IPS-18c (cell line): ENCODE data around the gene FAM193A.
"Not testable (repeated sequence)": the region's sequence is repeated elsewhere in the genome, so short reads cannot be mapped to it uniquely, and the experiment has no call there.

Experiments used
- H3K4me3 ChIP-seq: 2 replicates; pipeline ENCODE4 v1.7.0; 2013; ENCODE audit warnings: low read depth, mild to moderate bottlenecking, low read length, moderate library complexity; ENCODE audit not compliant: insufficient read depth
- H3K9me3 ChIP-seq: one replicate; pipeline ENCODE4 v1.6.1; 2013; ENCODE audit warnings: mild to moderate bottlenecking, low read length, moderate library complexity; ENCODE audit not compliant: control insufficient read depth, insufficient read depth

FAM193A gene

GRCh38 chr4:2714918-2715317, 178.5 kb downstream of the FAM193A start:
- Histone ChIP-seq H3K4me3 (no peak overlapping the region), H3K9me3 (no peaks in the 10 kb centered on the region)

- no peak overlapping the region for H3K4me3 ChIP-seq
- no peaks in the 10 kb centered on the region for H3K9me3 ChIP-seq
These were observed 179.0 kb downstream of the FAM193A start for GRCh38 chr4:2715426-2715825.

DNA sequence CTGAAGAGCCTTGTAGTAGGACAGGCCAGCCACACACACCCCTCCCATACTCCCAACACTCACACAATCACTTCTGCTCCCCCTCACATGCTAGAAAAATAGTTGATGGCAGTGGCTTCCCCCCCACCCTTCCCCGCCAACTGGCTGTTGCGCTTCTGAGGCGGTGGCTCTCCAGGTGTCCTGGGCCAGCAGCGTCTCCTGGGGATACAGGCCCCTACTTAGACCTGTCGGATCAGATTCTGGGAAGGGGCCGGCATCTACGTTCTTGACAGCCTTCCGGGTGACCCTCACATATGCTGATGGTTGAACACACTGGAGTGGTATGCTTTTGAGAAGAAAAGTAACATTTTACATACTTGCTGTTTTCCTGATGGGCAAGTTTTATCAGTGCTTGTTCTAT, 179.8 kb downstream of the FAM193A start:
- H3K9me3 ChIP-seq = no peaks in the 10 kb centered on the region

DNA sequence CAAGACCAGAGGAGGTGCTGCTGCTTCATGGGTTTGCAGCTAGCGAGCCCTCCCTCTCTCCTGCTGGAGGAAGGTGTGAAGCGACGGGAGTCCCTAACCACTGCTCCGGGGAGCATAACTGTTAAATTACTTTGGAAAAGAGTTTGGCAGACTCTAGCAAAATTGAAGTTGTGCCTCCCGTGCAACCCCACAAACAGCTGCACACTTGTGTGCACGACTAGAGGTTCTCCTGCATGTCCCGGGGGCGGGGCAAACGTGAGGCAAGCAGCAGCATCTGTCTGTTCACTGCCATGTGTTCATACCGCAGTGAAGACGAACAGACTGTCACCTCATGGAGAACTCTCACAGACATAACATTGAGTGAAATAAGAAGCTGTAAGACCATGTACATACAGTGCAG, 185.1 kb downstream of the FAM193A start:
- Histone ChIP-seq H3K9me3 (no peaks in the 10 kb centered on the region), H3K4me3 (no peak overlapping the region)

More for the DNA sequence above, 179.8 kb downstream of the FAM193A start:
- H3K4me3 ChIP-seq = no peak overlapping the region

DNA sequence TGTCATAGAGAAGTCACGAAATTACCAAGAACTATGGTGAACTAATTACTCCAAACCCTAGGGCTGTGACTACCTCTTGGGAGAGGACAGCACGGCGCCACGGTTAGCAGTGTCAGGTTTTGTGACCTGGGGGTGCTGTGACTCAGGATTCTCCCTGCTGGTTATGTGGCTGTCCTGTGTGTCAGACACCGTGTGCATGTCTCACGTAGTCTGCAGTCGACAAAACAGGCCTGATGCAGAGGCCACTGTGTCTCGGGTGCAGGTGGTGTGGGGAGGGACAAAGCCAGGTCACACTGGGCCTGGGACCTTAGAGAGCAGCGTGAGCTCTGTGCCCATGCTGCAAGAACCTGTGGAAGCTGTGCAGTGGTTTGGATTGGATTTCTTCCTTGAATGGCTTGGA, 185.6 kb downstream of the FAM193A start:
- Histone ChIP-seq H3K4me3 (no peak overlapping the region), H3K9me3 (no peaks in the 10 kb centered on the region)

- Histone ChIP-seq H3K4me3 (no peak overlapping the region), H3K9me3 (no peaks in the 10 kb centered on the region)
These were observed 187.3 kb downstream of the FAM193A start for GRCh38 chr4:2723751-2724150.

DNA sequence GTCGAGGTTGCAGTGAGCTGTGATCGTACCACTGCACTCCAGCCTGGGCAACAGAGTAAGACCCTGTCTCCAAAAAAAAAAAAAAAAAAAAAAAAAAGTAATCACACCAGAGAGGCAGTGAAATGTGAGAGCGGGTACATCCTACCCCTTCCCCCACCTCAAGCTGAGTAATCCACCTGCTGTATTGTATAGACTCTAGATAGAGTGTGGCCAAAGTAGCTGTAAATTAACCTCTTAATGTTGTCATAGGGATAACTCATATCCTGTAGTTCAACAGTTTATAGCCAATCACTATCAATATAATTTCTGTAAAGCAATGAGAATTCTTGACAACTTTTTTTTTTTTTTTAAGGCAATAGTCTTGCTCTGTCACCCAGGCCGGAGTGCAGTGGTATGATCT, 188.9 kb downstream of the FAM193A start:
- H3K9me3 ChIP-seq = no peaks in the 10 kb centered on the region
- no peak overlapping the region for H3K4me3 ChIP-seq

DNA sequence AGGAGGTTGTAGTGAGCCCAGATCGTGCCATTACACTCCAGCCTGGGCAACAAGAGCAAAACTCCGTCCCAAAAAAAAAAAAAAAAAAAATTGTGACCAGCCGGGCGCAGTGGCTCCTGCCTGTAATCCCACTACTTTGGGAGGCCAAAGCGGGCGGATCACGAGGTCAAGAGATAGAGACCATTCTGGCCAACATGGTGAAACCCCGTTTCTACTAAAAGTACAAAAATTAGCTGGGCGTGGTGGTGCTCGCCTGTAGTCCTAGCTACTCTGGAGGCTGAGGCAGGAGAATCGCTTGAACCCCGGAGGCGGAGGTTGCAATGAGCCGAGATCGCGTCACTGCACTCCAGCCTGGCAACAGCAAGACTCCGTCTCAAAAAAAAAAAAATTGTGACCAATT, 190.4 kb downstream of the FAM193A start:
- not testable (repeated sequence) for H3K9me3 ChIP-seq, H3K4me3 ChIP-seq

- Histone ChIP-seq H3K4me3 (no peak overlapping the region), H3K9me3 (no peaks in the 10 kb centered on the region)
These were observed 191.8 kb downstream of the FAM193A start for GRCh38 chr4:2728221-2728620.

- H3K9me3 ChIP-seq = no peaks in the 10 kb centered on the region
- H3K4me3 ChIP-seq = no peak overlapping the region
These were observed 192.5 kb downstream of the FAM193A start for GRCh38 chr4:2728806-2729532.

GRCh38 chr4:2729533-2729875, 193.1 kb downstream of the FAM193A start:
- no peaks in the 10 kb centered on the region for H3K9me3 ChIP-seq
- H3K4me3 ChIP-seq = no peak overlapping the region

GRCh38 chr4:2731907-2732317, 195.5 kb downstream of the FAM193A start:
- H3K4me3 ChIP-seq = no peak overlapping the region
- H3K9me3 ChIP-seq = no peaks in the 10 kb centered on the region

GRCh38 chr4:2732526-2732925, 196.1 kb downstream of the FAM193A start:
- H3K4me3 ChIP-seq = no peak overlapping the region

DNA sequence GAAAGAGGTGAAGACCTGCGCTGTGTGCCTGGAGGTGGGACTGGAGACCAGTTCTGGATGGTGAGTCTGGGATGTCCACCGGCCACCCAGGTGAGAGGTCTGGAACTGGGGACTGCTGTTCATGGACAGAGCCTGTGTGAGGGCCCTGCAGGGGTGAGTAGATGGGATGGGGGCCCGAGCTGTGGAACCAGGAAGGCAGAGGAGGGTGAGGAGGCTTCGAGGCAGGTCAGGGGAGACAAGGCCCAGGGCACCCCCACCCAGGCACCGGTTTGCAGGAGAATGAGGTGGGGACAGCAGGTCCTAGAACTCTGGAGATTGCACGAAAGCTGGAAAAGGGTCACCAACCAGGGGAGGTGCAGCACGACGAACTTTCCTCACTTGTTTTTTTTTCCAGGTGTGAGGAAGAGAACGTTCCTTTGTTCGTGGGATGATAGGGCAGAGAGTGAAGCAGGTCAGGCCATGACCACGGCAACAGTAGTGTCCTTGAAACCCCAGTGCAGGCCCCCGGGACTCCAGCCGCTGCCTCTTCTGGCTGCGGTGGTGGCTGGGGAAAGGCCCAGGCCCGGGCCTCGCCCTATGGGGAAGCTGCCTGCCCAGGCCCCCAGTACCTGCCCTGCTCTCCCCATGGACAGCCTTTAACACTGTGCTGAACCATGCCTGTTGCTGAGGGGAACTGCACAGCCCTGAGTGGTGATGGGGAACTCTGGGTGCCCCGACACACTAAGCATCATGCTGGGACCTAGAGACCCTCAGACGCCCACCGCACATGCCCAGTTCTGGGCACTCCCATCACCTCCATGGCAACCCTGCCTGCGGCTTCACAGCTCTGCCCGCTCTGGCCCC, 196.8 kb downstream of the FAM193A start:
- H3K4me3 ChIP-seq = no peak overlapping the region
- no peaks in the 10 kb centered on the region for H3K9me3 ChIP-seq

More at GRCh38 chr4:2732526-2732925, 196.1 kb downstream of the FAM193A start:
- H3K9me3 ChIP-seq = no peaks in the 10 kb centered on the region

GRCh38 chr4:2733844-2734574, 197.6 kb downstream of the FAM193A start:
- H3K9me3 ChIP-seq = no peaks in the 10 kb centered on the region
- no peak overlapping the region for H3K4me3 ChIP-seq

DNA sequence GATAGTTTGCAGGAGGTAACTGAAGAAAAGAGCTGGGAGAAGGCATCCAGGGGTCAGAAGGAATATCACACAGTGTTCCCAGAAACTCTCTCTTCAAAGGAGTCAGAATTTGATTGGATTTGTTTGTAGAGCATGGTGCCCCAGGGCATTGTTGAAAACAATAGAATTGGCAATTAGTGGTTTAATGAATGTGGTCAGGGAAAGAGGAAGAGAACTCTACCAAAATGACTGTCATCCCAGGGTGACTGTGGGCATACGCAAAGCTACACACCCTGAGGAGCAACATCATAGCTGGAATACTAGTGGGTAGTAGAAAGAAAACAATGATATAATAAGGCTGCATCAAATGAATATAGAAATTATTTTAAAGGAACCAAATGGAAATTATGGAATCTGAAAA, 198.2 kb downstream of the FAM193A start:
- no peaks in the 10 kb centered on the region for H3K9me3 ChIP-seq
- H3K4me3 ChIP-seq = no peak overlapping the region

- H3K9me3 ChIP-seq = no peaks in the 10 kb centered on the region
- no peak overlapping the region for H3K4me3 ChIP-seq
These were observed 199.4 kb downstream of the FAM193A start for GRCh38 chr4:2735869-2736268.

GRCh38 chr4:2738296-2738695, 201.8 kb downstream of the FAM193A start:
- H3K4me3 ChIP-seq, H3K9me3 ChIP-seq: not testable (repeated sequence)
